Smooth muscle cell (in vitro differentiated cells): Measurements from ENCODE around the gene FKBP9. TPM values are rescaled to one million over a fixed set of nuclear protein-coding genes. Genes with fewer than 3 reads are reported as not detected.

Experiments used
- DNase-seq: peaks from one replicate; lab custom pipeline; 2025; ENCODE audit not compliant: unreplicated experiment; lab: John Stamatoyannopoulos, UW
- H2AFZ ChIP-seq: fragments of 200-600 bp; sonication (generic); 2 replicates; pipeline ENCODE4 v1.6.0; 2016; ENCODE audit warnings: antibody characterized with exemption, low read depth, mild to moderate bottlenecking
- H3F3A ChIP-seq: fragments of 200-600 bp; sonication (generic); 2 replicates; pipeline ENCODE4 v1.6.0; 2017; ENCODE audit warnings: antibody characterized with exemption, low read depth
- H3K27ac ChIP-seq: fragments of 200-600 bp; sonication (generic); 2 replicates; pipeline ENCODE4 v1.5.1; 2016; ENCODE audit warnings: low read depth, mild to moderate bottlenecking
- H3K27me3 ChIP-seq: fragments of 200-600 bp; sonication (generic); 2 replicates; pipeline ENCODE4 v1.6.1; 2016; ENCODE audit warnings: low read depth, mild to moderate bottlenecking
- H3K36me3 ChIP-seq: fragments of 200-600 bp; sonication (generic); 2 replicates; pipeline ENCODE4 v1.5.1; 2016; ENCODE audit warnings: low read depth
- H3K4me1 ChIP-seq: fragments of 200-600 bp; sonication (generic); 2 replicates; pipeline ENCODE4 v1.5.1; 2016; ENCODE audit warnings: low read depth
- H3K4me2 ChIP-seq: fragments of 200-600 bp; sonication (generic); 2 replicates; pipeline ENCODE4 v1.6.0; 2016; ENCODE audit warnings: mild to moderate bottlenecking
- H3K4me3 ChIP-seq: fragments of 200-600 bp; sonication (generic); 2 replicates; pipeline ENCODE4 v1.5.1; 2016; ENCODE audit warnings: mild to moderate bottlenecking
- H3K79me2 ChIP-seq: fragments of 200-600 bp; sonication (generic); 2 replicates; pipeline ENCODE4 v1.6.0; 2016; ENCODE audit warnings: low read depth, mild to moderate bottlenecking
- H3K9ac ChIP-seq: fragments of 200-600 bp; sonication (generic); 2 replicates; pipeline ENCODE4 v1.6.0; 2016; ENCODE audit warnings: low read depth
- H3K9me3 ChIP-seq: fragments of 200-600 bp; sonication (generic); replicated peaks from 2 replicates; pipeline ENCODE4 v1.5.1; 2016; ENCODE audit warnings: low read depth
- H4K20me1 ChIP-seq: fragments of 200-600 bp; sonication (generic); 2 replicates; pipeline ENCODE4 v1.6.0; 2016; ENCODE audit warnings: low read depth
- CTCF ChIP-seq: fragments of 200-600 bp; sonication (generic); IDR thresholded peaks from 2 replicates; pipeline ENCODE4 v1.5.1; 2017; ENCODE audit warnings: borderline replicate concordance, mild to moderate bottlenecking, antibody characterized with exemption; ENCODE audit not compliant: insufficient read depth, poor library complexity, severe bottlenecking
- WGBS: methylation state at CpG from one replicate; pipeline ENCODE4 v1.1.7; 2016; ENCODE audit warnings: low lambda C conversion rate; 5-methylcytosine and 5-hydroxymethylcytosine counted together
- polyA plus RNA-seq: library from polyadenylated mRNA; unstranded; fragments of >200 nt; fragmentation: Nextera tagmentation; extraction: Ambion mirVana; gene quantifications from 2 replicates; pipeline ENCODE4 v1.2.1, GENCODE V29; 2016
- total RNA-seq: library from RNA; depleted of rRNA; stranded (reverse); fragments of >200 nt; gene quantifications from 2 replicates; pipeline ENCODE4 v1.2.3, GENCODE V29; 2014

FKBP9 gene
- total and polyA plus RNA-seq, 2 experiments from 2014 or later, result 99.0 to 130 TPM

GRCh38 chr7:32941681-32942414, 15.4 kb upstream of the FKBP9 start:
- H3K4me1 ChIP-seq, result peaks cover 10% of the 10 kb centered on the region
- H3K9me3 ChIP-seq, result no peaks in the 10 kb centered on the region
- DNase-seq, result no peak
- 3% methylated on average over 22 of the region's 22 CpGs for WGBS
- H3K27me3 ChIP-seq, result no peaks in the 10 kb centered on the region
- H3K79me2 ChIP-seq, result peaks cover 48% of the 10 kb centered on the region
- peak overlapping the region; percentile 89 for H3K4me2 ChIP-seq
- H3K4me3 ChIP-seq, result peak overlapping the region; percentile 79
- peak overlapping the region; percentile 54 for H3K9ac ChIP-seq
- TF ChIP-seq CTCF, result no peak
- peak overlapping the region; percentile 67 for H3K27ac ChIP-seq
- no peaks in the 10 kb centered on the region for H3F3A ChIP-seq
- H3K36me3 ChIP-seq, result no peaks in the 10 kb centered on the region
- peaks cover 21% of the 10 kb centered on the region for H4K20me1 ChIP-seq
- H2AFZ ChIP-seq, result peak overlapping the region; percentile 88

GRCh38 chr7:32942415-32943251, 14.6 kb upstream of the FKBP9 start:
- Histone ChIP-seq H3F3A (no peaks in the 10 kb centered on the region), H2AFZ (peak overlapping the region; percentile 88), H3K4me2 (peak overlapping the region; percentile 89), H4K20me1 (peaks cover 13% of the 10 kb centered on the region), H3K4me1 (peaks cover 10% of the 10 kb centered on the region), H3K4me3 (peak overlapping the region; percentile 79), H3K36me3 (no peaks in the 10 kb centered on the region), H3K9me3 (no peaks in the 10 kb centered on the region), H3K27ac (peak overlapping the region; percentile 67), H3K9ac (peak overlapping the region; percentile 54), H3K27me3 (no peaks in the 10 kb centered on the region), H3K79me2 (peaks cover 40% of the 10 kb centered on the region)
- TF ChIP-seq CTCF, result peak; percentile 28
- WGBS, result under 1% methylated on average over 64 of the region's 95 CpGs
- peak; percentile 55 for DNase-seq

- Histone ChIP-seq H3K9me3 (no peaks in the 10 kb centered on the region), H3K27ac (no peak overlapping the region), H2AFZ (peak overlapping the region; percentile 88), H3K4me2 (peak overlapping the region; percentile 89), H4K20me1 (peaks cover 8% of the 10 kb centered on the region), H3K4me1 (peaks cover 10% of the 10 kb centered on the region), H3K79me2 (peaks cover 32% of the 10 kb centered on the region), H3K4me3 (peak overlapping the region; percentile 79), H3K27me3 (no peaks in the 10 kb centered on the region), H3K9ac (no peak overlapping the region), H3K36me3 (no peaks in the 10 kb centered on the region), H3F3A (no peaks in the 10 kb centered on the region)
- TF ChIP-seq CTCF, result no peak
- 19% methylated on average over 5 of the region's 6 CpGs for WGBS
- no peak for DNase-seq
Observed at GRCh38 chr7:32943252-32944030, 13.8 kb upstream of the FKBP9 start.
